Activated naive CD8-positive, alpha-beta T cell treated with anti-CD3 and anti-CD28 coated beads, Interleukin-2, amount 50 U/mL, for 16 hours (primary cell): ENCODE results near the gene RAB11B.
"Not testable (repeated sequence)": the region's sequence is repeated elsewhere in the genome, so short reads cannot be mapped to it uniquely, and the experiment has no call there.

Source experiments
- DNase-seq: peaks from one replicate; pipeline ENCODE4 v3.0.0-alpha.2; 2020; ENCODE audit warnings: low read depth, low spot score

RAB11B gene

GRCh38 chr19:8370176-8371010 is 19.8 kb upstream of the RAB11B start:
- no peak for DNase-seq

GRCh38 chr19:8371011-8371804 is 19.0 kb upstream of the RAB11B start:
- no peak for DNase-seq

GRCh38 chr19:8373867-8374813 is 16.0 kb upstream of the RAB11B start:
- DNase-seq = no peak

GRCh38 chr19:8375766-8376165 is 14.4 kb upstream of the RAB11B start:
- not testable (repeated sequence) for DNase-seq

- DNase-seq = not testable (repeated sequence)
These were observed 13.7 kb upstream of the RAB11B start for GRCh38 chr19:8376373-8376974.

- no peak for DNase-seq
These were observed 12.6 kb upstream of the RAB11B start for GRCh38 chr19:8377598-8377997.

- not testable (repeated sequence) for DNase-seq
These were observed 10.8 kb upstream of the RAB11B start for GRCh38 chr19:8379156-8379891.

- not testable (repeated sequence) for DNase-seq
These were observed 5.6 kb upstream of the RAB11B start for GRCh38 chr19:8384569-8384968.

GRCh38 chr19:8385103-8385502 is 5.1 kb upstream of the RAB11B start:
- DNase-seq = not testable (repeated sequence)

GRCh38 chr19:8385566-8385965 is 4.6 kb upstream of the RAB11B start:
- DNase-seq = not testable (repeated sequence)

- DNase-seq = not testable (repeated sequence)
These were observed 3.7 kb upstream of the RAB11B start for GRCh38 chr19:8386419-8386818.

- DNase-seq = no peak
These were observed 3.2 kb upstream of the RAB11B start for GRCh38 chr19:8386990-8387389.

GRCh38 chr19:8387688-8388611 is 2.2 kb upstream of the RAB11B start:
- no peak for DNase-seq

GRCh38 chr19:8388612-8388958 is 1.6 kb upstream of the RAB11B start:
- no peak for DNase-seq

GRCh38 chr19:8390617-8390981 is 439 bp downstream of the RAB11B start:
- DNase-seq = peak; percentile 82

- no peak for DNase-seq
These were observed 1.2 kb downstream of the RAB11B start for GRCh38 chr19:8391198-8392016.

GRCh38 chr19:8392017-8392591 is 1.9 kb downstream of the RAB11B start:
- no peak for DNase-seq

- no peak for DNase-seq
These were observed 3.2 kb downstream of the RAB11B start for GRCh38 chr19:8393192-8393870.
